Esophagus muscularis mucosa (tissue), 4 donors: ENCODE data around the gene PRELID3B. TPM values are rescaled to one million over a fixed set of nuclear protein-coding genes. Genes with fewer than 3 reads are reported as not detected.

Experiments used
- DNase-seq: peaks from one replicate; pipeline ENCODE4 v3.0.0-alpha.2; 2017; ENCODE audit errors: extremely low spot score
- H3K27ac ChIP-seq, 4 donors: fragments of 200-600 bp; sonication (generic); replicated peaks in 1 of 4; 1 replicate in 3 of 4; 2 replicates in 1 of 4; pipeline ENCODE4 v1.5.1; 2016 to 2019; ENCODE audit warnings: mild to moderate bottlenecking in 1 of 4
- H3K27me3 ChIP-seq, 4 donors: fragments of 200-600 bp; sonication (generic); one replicate each; pipeline versions ENCODE4 v1.5.1 to v1.6.0; 2016 to 2019
- H3K36me3 ChIP-seq, 4 donors: fragments of 200-600 bp; sonication (generic); one replicate each; pipeline ENCODE4 v1.5.1; 2016 to 2019
- H3K4me1 ChIP-seq, 4 donors: fragments of 200-600 bp; sonication (generic); one replicate each; pipeline ENCODE4 v1.5.1; 2016 to 2019
- H3K4me3 ChIP-seq, 4 donors: fragments of 200-600 bp; sonication (generic); 1 replicate in 2 of 4; 2 replicates in 2 of 4; pipeline ENCODE4 v1.5.1; 2016 to 2019; ENCODE audit warnings: mild to moderate bottlenecking in 4 of 4, moderate library complexity in 1 of 4
- H3K9me3 ChIP-seq, 4 donors: fragments of 200-600 bp; sonication (generic); 1 replicate in 3 of 4; 2 replicates in 1 of 4; pipeline ENCODE4 v1.5.1; 2016 to 2019
- EP300 ChIP-seq: sonication (generic); formaldehyde crosslinking; IDR thresholded peaks from one replicate; pipeline ENCODE4 v1.6.1; 2017; ENCODE audit warnings: antibody characterized with exemption
- POLR2A ChIP-seq: fragments of 450-650 bp; IDR thresholded peaks from one replicate; pipeline ENCODE4 v1.6.1; 2017; ENCODE audit warnings: antibody characterized with exemption, moderate library complexity, mild to moderate bottlenecking, low read depth
- POLR2AphosphoS5 ChIP-seq, 2 donors: sonication (generic); formaldehyde crosslinking; IDR thresholded peaks; one replicate each; pipeline ENCODE4 v1.6.1; 2017; ENCODE audit warnings: antibody characterized with exemption in 2 of 2
- WGBS: methylation state at CpG from one replicate; pipeline ENCODE4 v1.1.5; 2018; 5-methylcytosine and 5-hydroxymethylcytosine counted together
- intact Hi-C: fragments of 100-400 bp; cut with DNase I; formaldehyde crosslinking; loops from one replicate; pipeline ENCODE4 v1.15.1; 2023
- total RNA-seq, 4 donors: library from RNA; depleted of rRNA; stranded (reverse); fragments of >200 nt; gene quantifications; one replicate each; pipeline versions ENCODE4 v1.1.0 to v1.2.1, GENCODE V29; 2016
- TF ChIP-seq, protein P1 (sequence below), 3 experiments: fragments of 200-600 bp in 2 of 3; fragments of 450-650 bp in 1 of 3; sonication (generic) in 2 of 3; IDR thresholded peaks; one replicate each; pipeline ENCODE4 v1.5.1; 2017 to 2019; ENCODE audit warnings: antibody characterized with exemption in 3 of 3, mild to moderate bottlenecking in 2 of 3, moderate library complexity in 1 of 3

PRELID3B gene
- total RNA-seq, 4 donors from 2014 or later = 32.0 to 48.4 (median 36.6) TPM

DNA sequence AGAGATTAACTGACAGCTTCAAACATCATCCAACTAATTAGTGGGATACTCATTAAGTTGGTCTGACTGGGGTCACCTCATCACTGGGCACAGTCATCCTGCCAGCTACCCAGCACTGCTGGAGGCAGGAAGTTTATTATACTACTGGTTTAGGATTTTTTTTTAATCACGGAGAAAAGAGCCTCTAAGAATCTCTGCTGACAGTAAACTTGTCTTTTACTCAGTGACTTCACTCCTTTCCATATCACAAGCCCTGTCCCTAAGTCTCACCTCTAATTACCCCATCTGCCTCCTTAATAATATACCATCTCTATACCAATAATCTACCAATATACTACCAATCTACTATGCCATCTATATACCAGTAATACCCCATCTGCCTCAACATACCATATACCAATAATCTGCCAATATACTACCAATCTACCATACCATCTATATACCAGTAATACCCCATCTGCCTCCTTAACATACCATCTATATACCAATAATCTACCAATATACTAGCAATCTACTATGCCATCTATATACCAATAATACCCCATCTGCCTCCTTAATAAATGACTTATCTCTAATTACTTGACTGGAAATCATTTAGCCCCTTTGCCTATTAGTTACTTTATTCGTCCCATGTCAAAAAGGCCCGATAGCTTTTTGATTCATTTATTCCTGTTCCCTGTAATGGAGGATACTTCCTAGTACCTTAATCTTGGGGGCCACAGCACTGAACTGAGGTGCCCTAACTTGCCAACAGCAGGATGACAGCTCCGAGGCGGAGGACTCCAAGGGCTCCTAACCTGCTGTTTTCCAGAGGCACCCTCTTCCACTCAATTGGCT is 15.5 kb downstream of the PRELID3B start:
- H3K4me3 ChIP-seq = no peak overlapping the region

DNA sequence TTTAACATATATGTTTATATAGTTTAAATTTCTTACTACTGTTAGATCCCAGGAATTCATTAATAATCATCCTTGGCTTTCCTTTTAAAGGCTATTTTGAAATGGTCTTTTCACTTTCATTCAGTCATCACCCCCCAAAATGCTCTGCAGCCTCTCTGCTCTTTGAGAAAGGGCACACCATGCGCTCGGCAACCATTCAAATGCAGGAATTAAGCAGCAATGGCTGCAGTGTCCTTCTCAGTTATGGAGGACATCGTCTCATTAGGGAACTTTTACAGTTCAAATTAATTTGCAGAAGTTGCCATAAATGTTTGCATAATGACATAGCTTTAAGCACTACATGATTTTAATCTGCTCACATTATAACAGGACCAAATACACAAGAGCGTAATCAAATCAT is 17.1 kb downstream of the PRELID3B start:
- H3K27me3 ChIP-seq = no peaks in the 10 kb centered on the region
- H3K4me3 ChIP-seq = no peak overlapping the region
- no peak for DNase-seq
- 89% methylated on average over 4 of the region's 4 CpGs for WGBS
- peaks cover 28 to 83% (median 65%) of the 10 kb centered on the region in 4 donors for H3K36me3 ChIP-seq
- H3K9me3 ChIP-seq = no peaks in the 10 kb centered on the region
- H3K27ac ChIP-seq = no peak overlapping the region
- TF ChIP-seq POLR2AphosphoS5 (IDR thresholded peaks at IDR 0.05) (no peak), EP300 (no peak), POLR2A (no peak)
- TF ChIP-seq, protein P1, sequence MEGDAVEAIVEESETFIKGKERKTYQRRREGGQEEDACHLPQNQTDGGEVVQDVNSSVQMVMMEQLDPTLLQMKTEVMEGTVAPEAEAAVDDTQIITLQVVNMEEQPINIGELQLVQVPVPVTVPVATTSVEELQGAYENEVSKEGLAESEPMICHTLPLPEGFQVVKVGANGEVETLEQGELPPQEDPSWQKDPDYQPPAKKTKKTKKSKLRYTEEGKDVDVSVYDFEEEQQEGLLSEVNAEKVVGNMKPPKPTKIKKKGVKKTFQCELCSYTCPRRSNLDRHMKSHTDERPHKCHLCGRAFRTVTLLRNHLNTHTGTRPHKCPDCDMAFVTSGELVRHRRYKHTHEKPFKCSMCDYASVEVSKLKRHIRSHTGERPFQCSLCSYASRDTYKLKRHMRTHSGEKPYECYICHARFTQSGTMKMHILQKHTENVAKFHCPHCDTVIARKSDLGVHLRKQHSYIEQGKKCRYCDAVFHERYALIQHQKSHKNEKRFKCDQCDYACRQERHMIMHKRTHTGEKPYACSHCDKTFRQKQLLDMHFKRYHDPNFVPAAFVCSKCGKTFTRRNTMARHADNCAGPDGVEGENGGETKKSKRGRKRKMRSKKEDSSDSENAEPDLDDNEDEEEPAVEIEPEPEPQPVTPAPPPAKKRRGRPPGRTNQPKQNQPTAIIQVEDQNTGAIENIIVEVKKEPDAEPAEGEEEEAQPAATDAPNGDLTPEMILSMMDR (IDR thresholded peaks at IDR 0.05) = no peak
- intact Hi-C loops = no loop called here
- H3K4me1 ChIP-seq = peaks cover 30 to 52% (median 45%) of the 10 kb centered on the region in 4 donors

More for the DNA sequence above, 15.5 kb downstream of the PRELID3B start:
- Histone ChIP-seq H3K4me1 (peaks cover 39 to 55% (median 54%) of the 10 kb centered on the region in 4 donors), H3K36me3 (peaks cover 28 to 85% (median 63%) of the 10 kb centered on the region in 4 donors), H3K27ac (no peak overlapping the region), H3K9me3 (no peaks in the 10 kb centered on the region), H3K27me3 (no peaks in the 10 kb centered on the region)
- TF ChIP-seq POLR2AphosphoS5 (IDR thresholded peaks at IDR 0.05) (no peak), POLR2A (no peak), EP300 (no peak)
- TF ChIP-seq, protein P1 (IDR thresholded peaks at IDR 0.05) = no peak
- no peak for DNase-seq
- WGBS = 79% methylated on average over 5 of the region's 5 CpGs
- intact Hi-C loops = no loop called here

GRCh38 chr20:59025086-59025485 is 17.5 kb downstream of the PRELID3B start:
- Histone ChIP-seq H3K4me3 (no peak overlapping the region), H3K36me3 (peaks cover 27 to 81% (median 62%) of the 10 kb centered on the region in 4 donors), H3K27me3 (no peaks in the 10 kb centered on the region), H3K9me3 (no peaks in the 10 kb centered on the region), H3K27ac (no peak overlapping the region), H3K4me1 (peaks cover 26 to 48% (median 41%) of the 10 kb centered on the region in 4 donors)
- no peak for DNase-seq
- 86% methylated on average over 2 of the region's 2 CpGs for WGBS
- intact Hi-C loops = no loop called here
- TF ChIP-seq POLR2A (no peak), EP300 (no peak)
- TF ChIP-seq, protein P1 (IDR thresholded peaks at IDR 0.05) = no peak

GRCh38 chr20:59024111-59024530 is 18.5 kb downstream of the PRELID3B start:
- TF ChIP-seq POLR2A (no peak), POLR2AphosphoS5 (IDR thresholded peaks at IDR 0.05) (no peak), EP300 (no peak)
- TF ChIP-seq, protein P1 (IDR thresholded peaks at IDR 0.05) = no peak
- WGBS = 95% methylated on average over 19 of the region's 24 CpGs
- no peaks in the 10 kb centered on the region for H3K27me3 ChIP-seq
- H3K36me3 ChIP-seq = peaks cover 21 to 72% (median 55%) of the 10 kb centered on the region in 4 donors
- intact Hi-C loops = no loop called here
- no peaks in the 10 kb centered on the region for H3K9me3 ChIP-seq
- no peak for DNase-seq
- H3K4me3 ChIP-seq = no peak overlapping the region
- H3K4me1 ChIP-seq = peaks cover 16 to 38% (median 31%) of the 10 kb centered on the region in 4 donors
- H3K27ac ChIP-seq = no peak overlapping the region
